Ovary (tissue), 9 donors: ENCODE data around the gene WDR49. TPM values are rescaled to one million over a fixed set of nuclear protein-coding genes. Genes with fewer than 3 reads are reported as not detected.

Source experiments
- DNase-seq, 5 donors: peaks; one replicate each; pipeline ENCODE4 v3.0.0-alpha.2; 2019 to 2020
- H3K27ac ChIP-seq, 2 donors: fragments of 200-600 bp; one replicate each; pipeline versions ENCODE4 v1.5.1 to v1.8.0; 2019 to 2022
- H3K27me3 ChIP-seq: fragments of 200-600 bp; one replicate; pipeline ENCODE4 v1.8.0; 2022
- H3K36me3 ChIP-seq: fragments of 200-600 bp; sonication (generic); one replicate; pipeline ENCODE4 v1.5.1; 2019
- H3K4me1 ChIP-seq: one replicate; pipeline ENCODE4 v1.8.1; 2013; ENCODE audit warnings: mild to moderate bottlenecking, moderate library complexity; ENCODE audit not compliant: insufficient read depth
- H3K4me3 ChIP-seq: fragments of 200-600 bp; sonication (generic); one replicate; pipeline ENCODE4 v1.5.1; 2017
- H3K9me3 ChIP-seq, 2 donors: fragments of 200-600 bp in 1 of 2; sonication (generic) in 1 of 2; one replicate each; pipeline versions ENCODE4 v1.5.1 to v1.8.1; 2013 to 2019; ENCODE audit warnings: mild to moderate bottlenecking in 1 of 2, moderate library complexity in 1 of 2
- EP300 ChIP-seq: sonication (generic); formaldehyde crosslinking; IDR thresholded peaks from one replicate; pipeline ENCODE4 v1.6.1; 2017; ENCODE audit warnings: antibody characterized with exemption
- POLR2A ChIP-seq: fragments of 450-650 bp; IDR thresholded peaks from one replicate; pipeline ENCODE4 v1.6.1; 2017; ENCODE audit warnings: antibody characterized with exemption, mild to moderate bottlenecking, moderate library complexity
- WGBS, 3 donors: extraction: QIAGEN DNeasy Blood & Tissue Kit in 1 of 3; methylation state at CpG; one replicate each; pipeline versions ENCODE4 v1.1.5 to v1.1.7; 2013 to 2017; 5-methylcytosine and 5-hydroxymethylcytosine counted together
- intact Hi-C, 4 donors: fragments of 100-400 bp; cut with DNase I; formaldehyde crosslinking; loops; one replicate each; pipeline versions ENCODE4 v1.11.0 to v1.15.1; 2022 to 2023
- polyA plus RNA-seq, 2 donors: library from polyadenylated mRNA; stranded (reverse); fragments of 200-250 nt in 1 of 2; fragments of 350-450 nt in 1 of 2; fragmentation: Illumina TruSeq in 1 of 2; extraction: RNeasy Lipid Tissue Mini Kit (QIAGEN cat#74804) in 1 of 2; gene quantifications; one replicate each; pipeline ENCODE4 v1.2.3, GENCODE V29; 2013 to 2014
- total RNA-seq, 7 donors: library from RNA; depleted of rRNA in 2 of 7; stranded (reverse); fragments of >200 nt in 2 of 7; fragmentation: NEBNext Ultra II Directional in 3 of 7; extraction: Animal tissue kit (Norgen Biotek cat#: 25700) in 3 of 7; gene quantifications; one replicate each; pipeline versions ENCODE4 v1.1.0 to v1.2.4, GENCODE V29; 2016 to 2023
- TF ChIP-seq, protein P1 (sequence below), 3 donors: fragments of 450-650 bp in 2 of 3; fragments of 200-600 bp in 1 of 3; IDR thresholded peaks; one replicate each; pipeline versions ENCODE4 v1.5.1 to v1.8.0; 2016 to 2022; ENCODE audit warnings: antibody characterized with exemption in 3 of 3, mild to moderate bottlenecking in 1 of 3
- donor health status: DM: no; HTN: no; CAD: no; lungs with moderate emphysema.
- donor health status: DM: no; HTN: no; CAD: no.
- donor health status: Bipolar disorder and iron deficiency.
- donor health status: DM: yes; HTN: yes; CAD: no.
- donor health status: DM: no; HTN: no; CAD: no.
- donor health status: DM: yes; HTN: yes; CAD: no.

WDR49 gene
- total and polyA plus RNA-seq, 9 donors = 0.12 to 20.6 (median 1.0) TPM

DNA sequence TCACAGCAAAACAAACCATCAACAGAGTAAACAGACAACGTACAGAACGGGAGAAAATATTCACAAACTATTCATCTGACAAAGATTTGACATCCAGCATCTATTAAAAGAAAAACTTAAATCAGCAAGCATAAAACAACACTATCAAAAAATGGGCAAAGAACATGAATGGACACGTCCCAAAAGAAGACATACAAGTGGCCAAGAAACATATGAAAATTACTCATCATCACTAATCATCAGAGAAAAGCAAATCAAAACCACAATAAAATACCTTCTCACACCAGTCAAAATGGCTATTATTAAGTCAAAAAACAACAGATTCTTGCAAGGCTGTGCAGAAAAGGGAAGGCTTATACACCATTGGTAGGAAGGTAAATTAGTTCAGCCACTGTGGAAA is 166.2 kb downstream of the WDR49 start:
- Histone ChIP-seq H3K36me3 (no peaks in the 10 kb centered on the region), H3K9me3 (no peaks in the 10 kb centered on the region), H3K4me3 (no peak overlapping the region), H3K27ac (no peak overlapping the region), H3K4me1 (no peaks in the 10 kb centered on the region), H3K27me3 (no peaks in the 10 kb centered on the region)
- WGBS, 3 donors = 54 to 59% (median 57%) methylated on average over 3 of the region's 3 CpGs
- no peak for DNase-seq
- no peak for TF ChIP-seq POLR2A
- TF ChIP-seq, protein P1, sequence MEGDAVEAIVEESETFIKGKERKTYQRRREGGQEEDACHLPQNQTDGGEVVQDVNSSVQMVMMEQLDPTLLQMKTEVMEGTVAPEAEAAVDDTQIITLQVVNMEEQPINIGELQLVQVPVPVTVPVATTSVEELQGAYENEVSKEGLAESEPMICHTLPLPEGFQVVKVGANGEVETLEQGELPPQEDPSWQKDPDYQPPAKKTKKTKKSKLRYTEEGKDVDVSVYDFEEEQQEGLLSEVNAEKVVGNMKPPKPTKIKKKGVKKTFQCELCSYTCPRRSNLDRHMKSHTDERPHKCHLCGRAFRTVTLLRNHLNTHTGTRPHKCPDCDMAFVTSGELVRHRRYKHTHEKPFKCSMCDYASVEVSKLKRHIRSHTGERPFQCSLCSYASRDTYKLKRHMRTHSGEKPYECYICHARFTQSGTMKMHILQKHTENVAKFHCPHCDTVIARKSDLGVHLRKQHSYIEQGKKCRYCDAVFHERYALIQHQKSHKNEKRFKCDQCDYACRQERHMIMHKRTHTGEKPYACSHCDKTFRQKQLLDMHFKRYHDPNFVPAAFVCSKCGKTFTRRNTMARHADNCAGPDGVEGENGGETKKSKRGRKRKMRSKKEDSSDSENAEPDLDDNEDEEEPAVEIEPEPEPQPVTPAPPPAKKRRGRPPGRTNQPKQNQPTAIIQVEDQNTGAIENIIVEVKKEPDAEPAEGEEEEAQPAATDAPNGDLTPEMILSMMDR (IDR thresholded peaks at IDR 0.05) = no peak
- TF ChIP-seq EP300 = no peak
- intact Hi-C loops = no loop called here

DNA sequence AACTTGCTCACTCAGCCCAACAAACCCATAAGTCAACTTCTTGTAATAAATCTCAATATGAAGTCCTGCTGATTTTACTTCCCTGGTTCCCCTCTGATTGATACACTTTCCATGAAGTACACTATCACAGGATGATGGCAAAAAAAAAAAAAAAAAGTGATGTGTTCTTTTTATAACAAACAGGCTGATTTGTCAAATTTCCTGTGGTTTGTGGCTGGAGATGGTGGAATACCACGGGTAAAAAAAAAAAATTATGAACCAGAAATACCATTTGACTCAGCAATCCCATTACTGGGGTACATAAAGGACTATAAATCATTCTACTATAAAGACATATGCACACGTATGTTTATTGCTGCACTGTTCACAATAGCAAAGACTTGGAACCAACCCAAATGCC is 169.2 kb downstream of the WDR49 start:
- Histone ChIP-seq H3K4me1 (no peaks in the 10 kb centered on the region), H3K9me3 (no peaks in the 10 kb centered on the region), H3K36me3 (no peaks in the 10 kb centered on the region), H3K27ac (no peak overlapping the region), H3K27me3 (no peaks in the 10 kb centered on the region), H3K4me3 (no peak overlapping the region)
- TF ChIP-seq EP300 (no peak), POLR2A (no peak)
- TF ChIP-seq, protein P1 (IDR thresholded peaks at IDR 0.05) = no peak
- WGBS, 3 donors = 74 to 81% (median 76%) methylated on average over 2 of the region's 2 CpGs
- DNase-seq = no peak
- intact Hi-C loops = no loop called here

DNA sequence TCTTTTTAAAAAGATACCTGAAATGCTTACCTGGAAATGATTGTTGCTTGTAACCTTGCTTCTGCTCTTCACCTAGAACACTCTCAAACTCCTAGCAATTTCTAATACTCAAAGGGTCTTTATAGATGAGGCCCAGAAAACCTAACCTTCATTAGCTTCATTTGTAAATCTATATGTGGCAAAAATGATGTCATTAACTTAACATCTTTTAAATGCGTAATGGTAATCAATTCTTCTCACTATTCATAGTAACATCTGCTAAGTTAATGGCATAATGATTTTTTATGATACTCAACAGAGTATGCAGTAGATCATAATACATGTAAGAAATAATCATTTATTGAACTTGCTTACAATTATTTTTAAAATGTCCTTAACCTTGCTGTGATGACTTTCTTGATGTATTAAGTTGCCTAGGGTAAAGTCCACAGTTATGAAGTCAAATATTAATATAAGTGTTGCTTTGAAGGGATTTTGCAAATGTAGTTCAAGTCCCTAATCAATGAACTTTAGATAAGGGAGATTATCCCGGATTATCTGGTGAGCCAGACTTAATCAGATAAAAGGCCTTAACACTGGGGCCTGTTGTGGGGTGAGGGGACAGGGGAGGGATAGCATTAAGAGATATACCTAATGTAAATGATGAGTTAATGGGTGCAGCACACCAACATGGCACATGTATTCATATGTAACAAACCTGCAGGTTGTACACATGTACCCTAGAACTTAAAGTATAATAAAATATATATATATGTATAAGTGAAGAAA is 169.8 kb downstream of the WDR49 start:
- DNase-seq = no peak
- Histone ChIP-seq H3K36me3 (no peaks in the 10 kb centered on the region), H3K9me3 (no peaks in the 10 kb centered on the region), H3K4me3 (no peak overlapping the region), H3K27ac (no peak overlapping the region), H3K4me1 (no peaks in the 10 kb centered on the region), H3K27me3 (no peaks in the 10 kb centered on the region)
- intact Hi-C loops = no loop called here
- WGBS, 3 donors = 82 to 95% (median 88%) methylated on average over 2 of the region's 2 CpGs
- TF ChIP-seq, protein P1 (IDR thresholded peaks at IDR 0.05) = no peak
- TF ChIP-seq EP300 = no peak
- TF ChIP-seq POLR2A = no peak

DNA sequence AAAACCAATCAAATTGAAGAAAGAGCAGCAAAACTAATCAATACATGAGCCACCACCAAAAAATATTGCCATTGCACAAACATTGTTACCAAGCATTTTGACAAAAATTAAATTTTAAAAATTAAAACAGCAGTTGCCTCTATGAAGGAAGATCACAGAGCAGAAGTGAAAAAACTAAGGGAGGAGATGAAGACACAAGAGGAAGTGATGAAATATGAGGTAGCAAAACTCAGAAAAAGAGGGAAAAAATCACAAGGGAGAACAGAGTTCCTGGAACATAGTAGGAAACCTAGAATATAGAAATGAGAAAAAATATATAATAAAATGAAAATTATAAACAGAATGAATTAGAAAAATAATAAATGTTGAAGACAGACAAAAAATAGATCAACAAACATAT is 172.6 kb downstream of the WDR49 start:
- DNase-seq = no peak
- no peaks in the 10 kb centered on the region for H3K27me3 ChIP-seq
- no peak overlapping the region for H3K27ac ChIP-seq
- TF ChIP-seq, protein P1 (IDR thresholded peaks at IDR 0.05) = no peak
- TF ChIP-seq POLR2A = no peak
- no peak for TF ChIP-seq EP300
- H3K9me3 ChIP-seq = no peaks in the 10 kb centered on the region
- H3K4me3 ChIP-seq = no peak overlapping the region
- intact Hi-C loops = no loop called here
- H3K4me1 ChIP-seq = no peaks in the 10 kb centered on the region
- H3K36me3 ChIP-seq = no peaks in the 10 kb centered on the region
